HepG2 (cell line): ENCODE results near the gene CHRNA3. TPM values are rescaled to one million over a fixed set of nuclear protein-coding genes. Genes with fewer than 3 reads are reported as not detected.

Experiments
- ATAC-seq: fragments of 200-7000 bp; cut with Tn5 transposase; 3 replicates; pipeline ENCODE4 v1.9.1; 2020; ENCODE audit warnings: mild to moderate bottlenecking, moderate library complexity
- BruUV-seq: library from RNA; stranded (reverse); fragments of 400-500 nt; replicated peaks from 2 replicates; lab custom pipeline; 2021; lab: Mats Ljungman, UMichigan
- CTCF ChIA-PET: fragments of 300-600 bp; formaldehyde crosslinking; extraction: SDS; loops from one replicate; lab custom pipeline; 2021; ENCODE audit warnings: low total read pairs, inconsistent platforms, low intra/inter-chr PET ratio; lab: Yijun Ruan, JAX
- POLR2A ChIA-PET: fragments of 350-600 bp; sonication (Branson Sonifier 250); formaldehyde crosslinking; loops from one replicate; lab custom pipeline; 2020; ENCODE audit warnings: antibody characterized with exemption, inconsistent platforms; lab: Yijun Ruan, JAX
- DNase-seq: peaks from one replicate; pipeline ENCODE4 v3.0.0-alpha.2; 2015; ENCODE audit warnings: low spot score
- FAIRE-seq: peaks from 3 replicates; lab custom pipeline; 2011; peaks lifted over from hg19 to GRCh38; lab: Jason Lieb, UNC
- H2AFZ ChIP-seq: one replicate; pipeline ENCODE4 v1.6.1; 2011; ENCODE audit warnings: low read length, inconsistent platforms
- H3K27ac ChIP-seq: fragments of 300-600 bp; 3 replicates; pipeline ENCODE4 v1.8.0; 2011; ENCODE audit warnings: mixed run types, mild to moderate bottlenecking, mixed read lengths, low read length, inconsistent platforms; ENCODE audit not compliant: insufficient read depth; ENCODE audit errors: extremely low read length
- H3K27me3 ChIP-seq, 2 experiments: fragments of 200-600 bp in 1 of 2; 2 replicates in 1 of 2; 3 replicates in 1 of 2; pipeline versions ENCODE4 v1.6.0 to v1.8.0; 2011; ENCODE audit warnings: low read length in 2 of 2, mild to moderate bottlenecking in 2 of 2, moderate library complexity in 2 of 2, inconsistent platforms in 1 of 2; ENCODE audit not compliant: insufficient read depth in 2 of 2, control insufficient read depth in 1 of 2
- H3K36me3 ChIP-seq, 2 experiments: fragments of 200-600 bp in 1 of 2; replicated peaks in 1 of 2; 2 replicates in 1 of 2; 3 replicates in 1 of 2; pipeline versions ENCODE4 v1.5.1 to v1.8.0; 2011; ENCODE audit warnings: low read length in 2 of 2, inconsistent platforms in 1 of 2; ENCODE audit not compliant: insufficient read depth in 2 of 2, control insufficient read depth in 1 of 2
- H3K4me1 ChIP-seq: 2 replicates; pipeline ENCODE4 v1.5.1; 2012; ENCODE audit warnings: low read length, inconsistent platforms; ENCODE audit not compliant: insufficient read depth
- H3K4me2 ChIP-seq: 2 replicates; pipeline ENCODE4 v1.6.0; 2011; ENCODE audit warnings: low read depth, low read length, inconsistent platforms
- H3K4me3 ChIP-seq, 3 experiments: fragments of 200-600 bp in 1 of 3; sonication (generic), shearing (Covaris generic) in 1 of 3; replicated peaks in 1 of 3; 2 replicates each; pipeline ENCODE4 v1.5.1; 2011 to 2016; ENCODE audit warnings: low read length in 3 of 3, inconsistent platforms in 2 of 3, low read depth in 2 of 3, mild to moderate bottlenecking in 2 of 3, control low read depth in 1 of 3, mixed read lengths in 1 of 3; ENCODE audit not compliant: insufficient read depth in 1 of 3
- H3K79me2 ChIP-seq: one replicate; pipeline ENCODE4 v1.6.1; 2011; ENCODE audit warnings: low read length, inconsistent platforms; ENCODE audit not compliant: insufficient read depth
- H3K9ac ChIP-seq: 2 replicates; pipeline ENCODE4 v1.6.0; 2011; ENCODE audit warnings: mild to moderate bottlenecking, low read depth, low read length, inconsistent platforms; ENCODE audit not compliant: insufficient read depth
- H3K9me3 ChIP-seq: 2 replicates; pipeline ENCODE4 v1.5.1; 2012; ENCODE audit warnings: mild to moderate bottlenecking, low read length
- H4K20me1 ChIP-seq: 2 replicates; pipeline ENCODE4 v1.6.0; 2011; ENCODE audit warnings: inconsistent platforms, mild to moderate bottlenecking, low read length, moderate library complexity; ENCODE audit not compliant: insufficient read depth
- EZH2 ChIP-seq: conservative IDR thresholded peaks from 2 replicates; pipeline ENCODE4 v1.6.1; 2012; ENCODE audit warnings: mild to moderate bottlenecking, low read depth, low read length, moderate library complexity
- PCBP1 ChIP-seq: fragments of 200-400 bp; formaldehyde crosslinking; IDR thresholded peaks from 2 replicates; pipeline ENCODE4 v1.6.1; 2017; ENCODE audit warnings: mild to moderate bottlenecking, low read depth, low read length, borderline replicate concordance
- PHF20 ChIP-seq: sonication (generic); formaldehyde crosslinking; IDR thresholded peaks from 2 replicates; pipeline ENCODE4 v1.5.0; 2020; ENCODE audit warnings: mild to moderate bottlenecking, missing genetic modification reagents
- PRMT3 ChIP-seq: sonication (generic); formaldehyde crosslinking; IDR thresholded peaks from 2 replicates; pipeline ENCODE4 v1.8.1; 2022; ENCODE audit warnings: low read depth, mild to moderate bottlenecking, moderate library complexity, missing genetic modification reagents, borderline replicate concordance
- STAT5B ChIP-seq: sonication (generic); formaldehyde crosslinking; IDR thresholded peaks from 2 replicates; pipeline ENCODE4 v1.4.0; 2020; ENCODE audit warnings: missing genetic modification reagents
- ZBTB39 ChIP-seq: sonication (generic); formaldehyde crosslinking; IDR thresholded peaks from 2 replicates; pipeline ENCODE4 v1.5.0; 2020; ENCODE audit warnings: missing genetic modification reagents
- ZNF276 ChIP-seq: sonication (generic); formaldehyde crosslinking; IDR thresholded peaks from 2 replicates; pipeline ENCODE4 v1.4.0; 2020; ENCODE audit warnings: mild to moderate bottlenecking, low read depth, missing genetic modification reagents
- ZNF318 ChIP-seq: sonication (generic); formaldehyde crosslinking; IDR thresholded peaks from 2 replicates; pipeline ENCODE4 v1.4.0; 2020; ENCODE audit warnings: mild to moderate bottlenecking, missing genetic modification reagents
- ZNF451 ChIP-seq: sonication (generic); formaldehyde crosslinking; IDR thresholded peaks from 2 replicates; pipeline ENCODE4 v1.5.0; 2020; ENCODE audit warnings: mild to moderate bottlenecking, missing genetic modification reagents
- ZNF598 ChIP-seq: sonication (generic); formaldehyde crosslinking; IDR thresholded peaks from 2 replicates; pipeline ENCODE4 v1.5.1; 2020; ENCODE audit warnings: mild to moderate bottlenecking, missing genetic modification reagents, borderline replicate concordance
- ZNF724P ChIP-seq: sonication (generic); formaldehyde crosslinking; IDR thresholded peaks from 2 replicates; pipeline ENCODE4 v1.8.0; 2022; ENCODE audit warnings: missing genetic modification reagents, borderline replicate concordance
- WGBS: methylation state at CpG from one replicate; pipeline ENCODE4 v1.1.6; 2017; ENCODE audit warnings: low lambda C conversion rate; 5-methylcytosine and 5-hydroxymethylcytosine counted together
- in situ Hi-C: cut with HindIII; loops from 2 replicates; pipeline ENCODE4 v1.10.0; 2017; ENCODE audit warnings: low pct_unique_long_range_greater_than_20kb; ENCODE audit not compliant: extremely low pct_ligation_motif_present
- intact Hi-C: fragments of 100-400 bp; cut with micrococcal nuclease; formaldehyde crosslinking; loops from one replicate; pipeline ENCODE4 v1.10.0; 2022; ENCODE audit not compliant: unreplicated experiment
- polyA plus RNA-seq, 8 experiments: library from polyadenylated mRNA; depleted of rRNA in 3 of 8; stranded (reverse) in 7 of 8; unstranded in 1 of 8; fragments of >200 nt; fragmentation: Illumina TruSeq in 4 of 8; extraction: Trizol in 4 of 8; gene quantifications; 2 replicates each; pipeline versions ENCODE4 v1.2.1 to v1.2.3, GENCODE V29; 2011 to 2016; ENCODE audit warnings: low read depth in 4 of 8, missing spikeins in 1 of 8, mixed read lengths in 1 of 8; ENCODE audit not compliant: insufficient read depth in 1 of 8
- total RNA-seq, 5 experiments: library from RNA; depleted of rRNA; stranded (reverse); fragments of >200 nt; fragmentation: Illumina TruSeq; extraction: Trizol; gene quantifications; 2 replicates each; pipeline ENCODE4 v1.2.3, GENCODE V29; 2016; ENCODE audit warnings: low read depth in 1 of 5

CHRNA3 gene
- total and polyA plus RNA-seq, 2 of the 13 experiments (the other 11 are each of a cell fraction or from before 2014, with no cell fraction given): not detected

- in situ Hi-C loops: no loop called here
- H3K36me3 ChIP-seq: no peaks in the 10 kb centered on the region
- ATAC-seq: no peak
- BruUV-seq: no TSS peak
- H4K20me1 ChIP-seq: 0 out of 2 replicates have a peak, but pooled peaks cover 2% of the 10 kb centered on the region
- TF ChIP-seq PRMT3: no peak
- no peak for TF ChIP-seq ZNF598 (CRISPR knock-in tag)
- no peak for TF ChIP-seq ZBTB39
- no peak for TF ChIP-seq PHF20 (CRISPR knock-in tag)
- TF ChIP-seq ZNF724P: no peak
- no peak for TF ChIP-seq EZH2
- TF ChIP-seq PCBP1: no peak
- TF ChIP-seq ZNF276 (CRISPR knock-in tag): no peak
- TF ChIP-seq ZNF318 (CRISPR knock-in tag): no peak
- no peak for TF ChIP-seq ZNF451
- no peak for TF ChIP-seq STAT5B (CRISPR knock-in tag)
- TF ChIP-seq, all 625 proteins: peak for 0
- no peak overlapping the region for H2AFZ ChIP-seq
- no peak for DNase-seq
- no peak for FAIRE-seq
- H3K79me2 ChIP-seq: no peaks in the 10 kb centered on the region
- no peak overlapping the region for H3K27ac ChIP-seq
- POLR2A ChIA-PET: no interaction called here
- no peak overlapping the region for H3K9ac ChIP-seq
- whole genome bisulfite sequencing: 41% methylated on average over 10 of the region's 11 CpGs
- intact Hi-C loops: no loop called here
- no peaks in the 10 kb centered on the region for H3K9me3 ChIP-seq
- no peaks in the 10 kb centered on the region; a peak in 1 of 5 replicates for H3K27me3 ChIP-seq
- H3K4me3 ChIP-seq: no peak overlapping the region
- H3K4me1 ChIP-seq: no peaks in the 10 kb centered on the region
- no peak overlapping the region for H3K4me2 ChIP-seq
- CTCF ChIA-PET: no interaction called here
These were observed 21.0 kb upstream of the CHRNA3 start for GRCh38 chr15:78641749-78642275.
